Fibroblast of villous mesenchyme (primary cell): ENCODE results near the gene ABL2. TPM values are rescaled to one million over a fixed set of nuclear protein-coding genes. Genes with fewer than 3 reads are reported as not detected.
A peak's percentile ranks its signal among the peaks of the same experiment; 100 is the strongest.

Experiments used
- DNase-seq: peaks from one replicate; pipeline ENCODE4 v3.0.0-alpha.2; 2010; ENCODE audit warnings: low read depth
- H3K4me3 ChIP-seq: 2 replicates; pipeline ENCODE4 v1.5.1; 2011; ENCODE audit warnings: low read depth, mild to moderate bottlenecking, low read length
- CTCF ChIP-seq: IDR thresholded peaks from 2 replicates; pipeline ENCODE4 v1.5.1; 2012; ENCODE audit warnings: low read depth, mild to moderate bottlenecking, low read length; ENCODE audit not compliant: insufficient read depth
- total RNA-seq: library from RNA; depleted of rRNA; stranded (reverse); fragments of >200 nt; gene quantifications from 2 replicates; pipeline ENCODE4 v1.2.3, GENCODE V29; 2012

ABL2 gene
- total RNA-seq, 1 donor: 66.9 TPM

DNA sequence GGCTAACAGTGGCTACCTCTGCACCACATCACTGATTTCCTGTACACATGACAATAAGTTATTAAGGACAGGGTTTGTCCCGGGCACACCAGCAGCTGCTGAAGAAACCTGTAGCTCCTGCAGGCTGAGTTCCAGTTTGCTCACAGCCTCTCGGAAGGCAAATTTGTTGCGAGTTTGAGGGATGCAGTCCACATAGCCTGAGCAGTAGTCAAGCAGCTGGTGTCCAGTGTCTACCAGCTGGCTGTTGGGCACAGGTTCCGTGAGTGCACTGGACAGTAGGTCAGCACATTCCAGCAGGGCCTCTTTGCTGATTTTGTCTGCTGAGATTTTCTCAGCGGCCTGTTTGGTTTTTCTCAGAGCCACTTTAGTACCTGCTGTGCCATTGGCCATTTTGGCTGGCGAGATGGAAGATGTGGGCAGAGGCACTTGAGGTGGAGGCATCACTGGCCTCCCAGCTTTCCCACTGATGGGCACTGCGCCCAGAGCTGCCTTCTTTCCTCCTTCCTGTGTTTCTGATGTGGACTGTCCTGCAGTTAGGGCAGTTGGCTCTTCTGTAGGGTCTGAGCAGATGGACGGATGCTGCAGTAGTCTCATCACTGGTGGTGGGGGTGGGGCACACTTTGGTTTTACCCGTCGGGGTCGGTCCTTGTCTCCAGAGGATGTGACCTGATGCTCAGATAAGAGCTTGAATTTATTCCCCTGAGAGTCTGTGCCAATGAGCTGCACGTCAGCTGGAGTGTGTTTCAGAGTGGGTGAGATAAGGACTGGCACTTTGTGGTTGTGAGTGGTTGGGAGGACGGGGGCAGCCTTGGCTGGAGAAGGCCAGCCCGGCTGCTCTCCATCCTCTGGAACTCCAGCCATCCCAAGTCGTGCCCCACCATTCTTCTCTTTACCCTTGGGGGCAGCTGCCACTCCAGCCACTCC is 121.5 kb downstream of the ABL2 start:
- TF ChIP-seq CTCF: no peak
- DNase-seq: no peak
- H3K4me3 ChIP-seq: no peak overlapping the region

GRCh38 chr1:179105393-179105792 is 124.1 kb downstream of the ABL2 start:
- no peak overlapping the region for H3K4me3 ChIP-seq
- DNase-seq: no peak
- peak; percentile 47 for TF ChIP-seq CTCF

GRCh38 chr1:179104611-179105250 is 124.7 kb downstream of the ABL2 start:
- no peak for TF ChIP-seq CTCF
- H3K4me3 ChIP-seq: no peak overlapping the region
- no peak for DNase-seq

DNA sequence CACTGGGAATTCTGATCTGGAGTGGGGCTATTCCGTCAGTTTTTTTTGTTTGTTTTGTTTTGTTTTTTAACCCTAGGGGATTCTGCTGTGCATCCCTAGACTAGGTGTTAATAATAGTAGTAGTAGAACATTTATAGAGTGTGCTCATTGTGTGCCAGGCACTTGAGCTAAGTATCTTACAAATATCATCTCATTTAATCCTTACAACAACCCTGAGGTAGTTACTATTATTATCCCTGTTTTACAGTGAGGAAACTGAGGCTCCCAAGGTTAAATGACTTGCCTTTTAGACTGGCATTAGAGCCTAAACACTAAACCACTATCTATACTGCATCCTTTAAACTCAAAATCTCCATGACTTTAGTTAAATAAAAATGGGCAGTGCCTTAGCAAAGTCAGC is 125.5 kb downstream of the ABL2 start:
- H3K4me3 ChIP-seq: no peak overlapping the region
- no peak for TF ChIP-seq CTCF
- DNase-seq: no peak

GRCh38 chr1:179101566-179101965 is 127.9 kb downstream of the ABL2 start:
- no peak for TF ChIP-seq CTCF
- DNase-seq: no peak
- no peak overlapping the region for H3K4me3 ChIP-seq

GRCh38 chr1:179099891-179100290 is 129.6 kb downstream of the ABL2 start:
- no peak overlapping the region for H3K4me3 ChIP-seq
- no peak for DNase-seq
- TF ChIP-seq CTCF: no peak

GRCh38 chr1:179095924-179096323 is 133.6 kb downstream of the ABL2 start:
- no peak overlapping the region for H3K4me3 ChIP-seq
- no peak for TF ChIP-seq CTCF
- DNase-seq: no peak
